Activated CD4-positive, alpha-beta T cell treated with anti-CD3 and anti-CD28 coated beads for 48 hours (primary cell): Measurements from ENCODE around the gene COMMD9.
"Not testable (repeated sequence)": the region's sequence is repeated elsewhere in the genome, so short reads cannot be mapped to it uniquely, and the experiment has no call there.

ENCODE experiments used
- DNase-seq: peaks from one replicate; pipeline ENCODE4 v3.0.0-alpha.2; 2020

COMMD9 gene

DNA sequence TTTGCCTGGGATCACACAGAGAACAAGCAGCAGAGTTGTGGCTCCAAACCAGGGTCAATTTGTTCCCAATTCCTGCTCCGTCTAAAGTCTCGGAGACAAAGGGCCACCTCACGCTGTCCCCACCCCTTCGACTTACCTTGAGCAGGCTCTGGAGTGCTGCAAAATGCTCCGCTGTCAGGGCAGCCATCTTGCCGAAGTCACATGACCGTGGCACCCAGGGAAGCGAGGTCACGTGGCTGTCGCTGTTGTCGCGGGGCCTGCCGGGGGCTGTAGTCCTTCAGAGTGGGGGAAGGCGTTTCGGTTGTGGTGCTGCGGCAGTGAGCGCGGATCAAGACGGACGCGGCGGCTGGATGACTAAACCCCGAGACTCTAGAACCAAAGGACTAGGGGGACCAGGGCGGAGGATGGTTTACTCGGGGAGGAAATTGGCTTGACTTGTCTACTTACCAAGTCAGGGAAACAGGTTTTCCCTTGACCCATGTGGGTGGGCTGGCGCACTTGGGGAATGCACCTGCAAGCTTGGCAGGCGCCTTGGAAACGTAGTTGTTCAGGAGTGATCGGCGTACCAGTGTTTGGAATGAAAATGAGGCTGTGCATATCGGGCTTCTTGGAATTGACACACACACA lies at the start of gene COMMD9:
Gene COMMD9, minus strand, starts transcription at position 199 of the 627 bp plus-strand sequence. Its CDS starts 12 bp downstream, at position 187.
- peak; percentile 97 for DNase-seq

DNA sequence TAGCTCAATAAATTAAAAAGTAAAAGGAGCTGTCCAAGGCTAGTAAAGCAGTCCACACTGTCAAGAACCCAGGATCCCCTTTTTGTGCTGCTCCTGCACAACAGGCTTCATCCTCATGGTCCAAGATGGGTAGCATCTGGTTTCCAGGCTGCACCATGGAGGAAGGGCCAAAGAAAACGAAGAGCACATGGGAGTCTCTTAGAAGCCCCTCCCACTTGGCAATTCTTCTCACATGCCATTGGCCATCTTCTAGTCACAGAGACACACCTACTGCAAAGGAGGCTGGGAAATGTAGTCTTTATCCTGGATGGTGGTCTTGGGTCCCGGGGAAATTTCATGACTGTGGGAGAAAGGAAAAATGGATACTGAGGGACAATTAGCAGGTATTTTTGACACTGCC lies 44.7 kb upstream of the COMMD9 start:
- DNase-seq: no peak

DNA sequence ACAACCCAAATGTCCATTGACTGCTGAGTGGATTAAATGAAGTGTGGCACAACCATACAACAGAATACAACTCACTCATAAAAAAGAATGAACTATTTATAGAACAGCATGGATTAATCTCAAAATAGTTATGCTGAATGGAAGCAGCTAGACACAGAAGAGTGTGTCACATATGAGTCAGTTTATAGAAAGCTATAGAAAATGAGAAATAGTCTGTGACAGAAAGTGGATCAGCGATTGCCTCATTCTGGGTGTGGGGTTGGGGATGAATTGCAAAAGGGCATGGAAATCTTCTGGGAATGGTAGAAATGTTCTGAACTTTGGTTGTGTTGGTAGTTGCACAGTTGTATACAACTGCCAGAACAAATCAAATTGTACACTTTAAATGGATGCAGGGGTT lies 44.2 kb upstream of the COMMD9 start:
- DNase-seq: no peak

DNA sequence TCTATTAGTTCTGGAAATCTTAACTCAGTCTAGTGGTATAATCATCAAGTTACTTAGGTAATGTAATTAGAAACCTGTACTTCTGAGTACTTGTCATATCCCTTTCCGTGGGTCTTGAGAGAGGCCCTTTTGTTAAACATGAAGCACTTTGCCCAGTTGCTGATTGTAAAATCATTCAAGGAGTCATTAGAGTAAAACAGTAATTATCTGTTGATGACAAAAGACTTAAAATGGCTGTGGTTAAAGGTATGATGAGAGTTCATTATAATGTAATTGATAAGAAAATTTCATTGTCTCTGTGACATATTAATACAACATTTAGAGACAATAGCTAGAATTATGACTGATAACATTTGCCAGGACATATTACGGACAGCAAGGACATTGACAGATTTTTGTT lies 41.2 kb upstream of the COMMD9 start:
- DNase-seq: no peak

DNA sequence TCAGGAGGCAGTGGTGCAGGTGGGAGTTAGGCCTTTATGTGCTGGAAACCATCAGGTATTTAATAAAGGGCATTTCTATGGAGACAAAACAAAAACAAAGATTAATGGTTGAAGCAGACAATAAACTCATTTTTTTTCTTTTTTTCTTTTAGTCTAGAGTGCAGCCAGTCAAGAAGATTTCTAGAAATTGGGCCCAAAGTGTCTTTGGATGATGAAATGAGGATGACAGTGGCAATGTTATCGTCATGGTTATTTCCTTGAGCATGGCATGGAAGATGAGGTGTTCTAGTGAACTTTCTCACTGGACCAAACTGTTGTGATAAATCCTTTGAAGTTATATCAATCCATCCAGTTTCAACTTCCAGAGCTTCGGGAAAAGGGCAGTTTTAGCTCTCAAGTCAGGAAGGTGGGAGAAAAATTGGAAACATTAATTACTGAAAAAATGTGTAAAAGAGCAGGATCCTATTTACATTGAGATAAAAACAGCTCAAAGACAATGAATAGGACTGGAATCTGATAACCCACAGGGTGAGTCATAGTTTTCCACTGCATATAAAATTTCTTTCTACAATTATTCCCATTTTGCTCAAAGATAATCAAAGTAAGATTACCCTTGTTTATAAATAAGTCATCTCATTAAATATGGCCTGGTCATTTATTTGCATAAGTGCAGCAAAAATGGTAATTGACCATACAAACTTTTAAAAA lies 39.9 kb upstream of the COMMD9 start:
- no peak for DNase-seq

DNA sequence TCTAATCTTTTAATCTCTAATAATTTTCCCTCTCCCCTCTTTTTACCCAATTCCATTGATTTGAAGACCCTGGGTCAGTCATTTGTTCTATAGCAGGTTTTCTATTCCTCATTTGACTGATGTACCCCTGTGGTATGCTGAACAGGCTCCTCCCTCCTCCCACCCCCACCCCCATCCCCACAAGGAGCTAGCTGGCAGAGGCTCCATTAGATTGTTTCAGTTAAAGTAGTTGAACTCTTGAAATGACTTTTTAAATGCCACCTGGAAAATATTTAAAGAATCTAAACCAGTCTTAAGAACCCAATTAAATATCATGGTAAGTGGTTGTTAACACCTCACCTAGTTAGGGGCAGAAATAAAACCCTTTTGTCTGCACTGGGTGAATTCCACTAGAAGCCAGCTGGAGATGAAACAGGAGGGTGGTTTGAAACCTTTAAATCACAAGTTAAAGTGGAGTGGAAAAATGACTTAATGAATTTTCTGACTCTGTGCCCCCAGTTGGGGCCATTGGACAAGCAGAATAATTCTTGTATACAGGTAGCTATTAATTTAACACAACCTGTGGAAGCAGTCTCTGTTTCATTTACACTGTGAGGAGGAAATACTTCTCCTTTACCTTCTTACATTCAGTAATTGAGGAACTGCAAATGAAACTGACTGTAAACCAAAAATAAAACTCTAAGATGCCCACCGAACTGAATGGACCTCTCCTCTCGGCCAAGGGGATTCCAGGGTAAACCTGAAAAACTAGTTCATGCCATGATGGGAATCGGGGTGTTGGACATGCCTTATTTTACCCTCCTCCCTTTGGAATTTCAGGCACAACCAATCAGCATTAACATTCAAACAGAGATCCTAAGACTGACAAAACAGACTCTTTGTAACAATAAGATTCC lies 37.5 kb upstream of the COMMD9 start:
- no peak for DNase-seq

DNA sequence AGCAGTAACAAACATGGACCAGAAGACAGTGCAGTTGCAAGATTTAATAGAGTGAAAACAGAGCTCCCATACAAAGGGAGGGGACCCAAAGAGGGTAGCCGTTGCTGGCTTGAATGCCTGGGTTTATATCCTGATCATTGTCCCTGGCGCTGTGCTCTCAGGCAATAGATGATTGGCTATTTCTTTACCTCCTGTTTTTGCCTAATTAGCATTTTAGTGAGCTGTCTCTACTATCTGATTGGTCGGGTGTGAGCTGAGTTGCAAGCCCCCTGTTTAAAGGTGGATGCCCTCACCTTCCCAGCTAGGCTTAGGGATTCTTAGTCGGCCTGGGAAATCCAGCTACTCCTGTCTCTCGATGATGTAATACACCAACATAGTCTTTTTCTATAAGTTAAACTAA lies 36.2 kb upstream of the COMMD9 start:
- not testable (repeated sequence) for DNase-seq

DNA sequence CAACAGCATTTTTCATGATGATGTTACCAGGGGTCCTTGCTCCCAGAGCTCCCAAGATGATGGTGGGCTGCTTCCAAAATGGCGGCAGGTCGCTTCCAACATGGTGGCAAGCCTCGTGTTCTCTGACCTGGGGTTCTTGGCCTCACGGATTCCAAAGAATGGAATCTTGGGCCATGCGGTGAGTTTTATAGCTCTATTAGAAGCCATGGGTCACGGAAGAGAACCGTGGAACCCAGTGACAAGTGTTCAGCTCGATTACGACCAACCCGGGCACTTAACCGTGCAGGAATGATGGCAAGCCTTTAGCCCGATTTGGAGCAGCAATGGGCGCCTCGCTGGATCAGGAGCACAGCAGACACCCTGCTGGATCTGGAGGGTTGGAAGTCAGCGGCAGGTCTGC lies 35.7 kb upstream of the COMMD9 start:
- not testable (repeated sequence) for DNase-seq

DNA sequence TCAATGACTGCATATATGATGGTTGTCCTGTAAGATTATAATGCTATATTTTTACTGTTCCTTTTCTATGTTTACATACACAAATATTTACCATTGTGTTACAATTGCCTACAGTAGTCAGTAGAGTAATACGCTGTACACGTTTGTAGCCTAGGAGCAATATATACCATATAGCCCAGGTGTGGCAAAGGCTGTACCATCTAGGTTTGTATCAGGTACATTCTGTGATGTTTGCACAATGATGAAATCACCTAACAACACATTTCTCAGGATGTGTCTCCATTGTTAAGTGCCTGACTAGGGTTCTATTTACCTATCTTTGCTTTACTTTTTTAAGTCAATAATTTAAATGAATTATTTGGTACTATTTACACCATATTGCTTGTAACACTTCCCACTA lies 28.8 kb upstream of the COMMD9 start:
- no peak for DNase-seq

DNA sequence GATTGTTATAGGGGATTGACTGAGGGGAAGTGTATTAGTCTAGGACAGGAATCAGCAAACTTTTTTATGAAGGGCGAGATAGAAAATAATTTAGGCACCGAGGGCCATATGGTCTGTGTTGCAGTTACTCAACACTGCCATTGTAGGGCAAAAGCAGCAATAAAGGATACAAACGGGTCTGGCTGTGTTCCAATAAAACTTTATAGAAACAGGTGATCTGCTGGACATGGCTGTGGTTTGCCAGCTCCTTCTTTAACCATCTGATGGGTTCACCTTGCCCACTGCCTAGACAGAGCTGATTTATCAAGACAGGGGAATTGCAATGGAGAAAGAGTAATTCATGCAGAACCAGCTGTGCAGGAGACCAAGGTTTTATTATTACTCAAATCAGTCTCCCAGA lies 26.8 kb upstream of the COMMD9 start:
- no peak for DNase-seq

DNA sequence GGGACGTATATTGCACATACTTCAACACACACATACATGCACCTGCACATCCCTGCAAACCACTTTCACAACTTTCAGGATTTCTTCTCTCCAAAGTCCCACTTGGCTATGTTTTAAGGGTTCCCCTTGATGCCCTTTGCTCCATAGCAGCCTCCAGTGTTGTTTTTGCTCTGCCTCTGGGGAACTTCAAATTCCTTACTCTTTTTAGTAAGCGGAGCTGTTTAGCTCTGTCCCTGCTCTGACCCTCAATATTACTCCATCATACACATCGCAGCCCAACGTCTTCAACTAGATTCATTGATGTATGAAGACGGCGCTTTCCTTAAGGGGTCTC lies 25.2 kb upstream of the COMMD9 start:
- no peak for DNase-seq

DNA sequence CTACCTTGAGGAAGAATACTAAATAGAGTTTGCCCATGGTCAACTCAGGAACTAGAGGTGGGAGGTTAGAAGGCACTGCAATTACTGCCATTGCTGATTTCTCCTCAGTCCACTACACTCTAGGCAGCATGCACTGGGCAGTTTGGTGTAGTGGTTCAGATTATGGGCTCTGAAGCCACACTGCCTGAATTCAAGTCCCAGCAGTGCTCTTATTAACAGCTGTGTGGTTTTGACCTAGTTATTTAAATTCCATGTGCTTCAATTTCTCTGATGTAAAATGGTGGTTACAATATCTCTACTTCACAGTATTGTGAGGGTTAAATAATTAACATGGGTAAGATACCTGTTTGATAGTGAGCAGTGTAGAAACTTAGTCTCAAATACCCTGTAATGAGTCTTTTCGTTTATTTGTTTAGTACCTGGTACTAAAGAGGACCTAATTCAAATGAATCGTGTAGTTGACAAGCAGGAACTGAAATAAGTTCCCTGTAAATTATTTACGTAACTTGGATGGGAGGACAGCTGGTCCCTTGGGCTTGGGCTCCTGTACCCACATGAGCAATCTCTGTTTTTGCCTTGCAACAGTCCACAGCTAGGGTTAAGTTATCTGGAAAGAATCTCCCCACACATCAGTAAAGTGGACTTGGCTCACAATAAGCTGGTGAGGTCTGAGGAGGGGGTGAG lies 24.7 kb upstream of the COMMD9 start:
- no peak for DNase-seq

DNA sequence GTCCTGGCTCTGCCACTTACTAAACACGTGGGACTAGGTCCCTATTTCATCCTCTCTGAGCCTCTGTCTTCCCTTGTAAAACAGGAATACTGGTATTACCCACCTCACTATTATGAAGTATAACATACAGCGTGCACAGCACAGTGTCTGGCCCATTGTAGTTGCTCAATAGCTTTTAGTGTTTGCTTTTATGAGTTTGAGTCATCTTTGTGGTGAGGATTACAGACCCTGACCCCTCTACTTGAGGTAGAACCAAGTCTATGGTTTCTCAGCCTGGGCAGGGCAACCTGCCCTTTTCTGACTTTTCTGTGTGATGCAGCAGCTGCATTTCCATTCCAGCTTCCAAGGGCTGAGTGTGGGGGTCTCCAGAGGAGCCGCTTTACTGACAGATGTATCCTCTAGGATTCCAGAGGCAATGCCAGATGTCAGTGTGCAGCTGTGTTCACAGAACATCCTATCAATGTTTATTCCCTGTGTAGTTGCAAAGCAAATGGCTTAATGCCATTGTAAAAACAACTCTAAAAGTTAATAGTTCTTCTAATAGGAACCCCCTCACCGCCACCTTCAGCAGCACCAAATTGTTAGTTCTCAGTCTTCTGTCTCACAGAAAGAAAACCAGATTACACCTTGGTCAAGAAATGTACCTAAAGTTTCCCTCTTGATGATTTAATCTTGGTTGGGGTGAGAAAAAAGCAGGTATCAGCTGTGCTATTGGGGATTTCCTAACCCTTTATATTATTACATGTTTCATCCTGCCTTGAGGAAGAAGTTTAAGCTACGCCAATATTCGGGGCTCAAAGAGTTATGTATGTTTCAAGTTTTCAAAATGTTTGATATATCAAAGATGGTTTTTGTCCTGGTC lies 23.6 kb upstream of the COMMD9 start:
- no peak for DNase-seq

DNA sequence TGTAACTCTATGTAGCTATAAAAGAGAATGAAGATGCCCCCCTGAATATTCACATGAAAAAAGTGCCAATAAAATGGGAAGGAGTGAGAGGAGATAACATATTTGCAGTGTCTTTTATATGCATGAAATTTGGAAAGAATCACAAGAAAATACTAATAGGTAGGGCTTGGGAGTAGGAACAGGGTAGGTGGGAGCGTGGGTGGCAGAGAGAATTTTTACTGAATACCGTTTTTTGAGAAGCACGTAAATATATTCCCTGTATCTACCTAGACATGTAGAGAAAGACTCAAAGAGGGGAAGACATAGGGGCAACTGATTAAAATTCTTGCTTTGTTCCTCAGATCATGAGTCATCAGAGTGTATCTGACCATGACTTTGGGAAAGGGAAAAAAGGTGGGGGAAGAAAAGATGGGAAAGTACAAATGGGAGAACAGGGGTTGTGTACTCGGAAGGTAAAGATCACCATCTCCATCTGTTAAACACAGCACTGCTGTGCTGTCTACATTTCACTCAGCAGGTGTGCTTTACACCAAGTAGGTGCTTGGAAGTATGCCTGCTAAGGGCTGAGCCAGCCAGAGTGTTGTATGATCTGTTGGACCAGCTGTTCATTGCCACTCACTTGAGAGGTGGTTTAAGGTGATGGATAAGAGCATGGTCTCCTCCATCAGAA lies 22.8 kb upstream of the COMMD9 start:
- no peak for DNase-seq

DNA sequence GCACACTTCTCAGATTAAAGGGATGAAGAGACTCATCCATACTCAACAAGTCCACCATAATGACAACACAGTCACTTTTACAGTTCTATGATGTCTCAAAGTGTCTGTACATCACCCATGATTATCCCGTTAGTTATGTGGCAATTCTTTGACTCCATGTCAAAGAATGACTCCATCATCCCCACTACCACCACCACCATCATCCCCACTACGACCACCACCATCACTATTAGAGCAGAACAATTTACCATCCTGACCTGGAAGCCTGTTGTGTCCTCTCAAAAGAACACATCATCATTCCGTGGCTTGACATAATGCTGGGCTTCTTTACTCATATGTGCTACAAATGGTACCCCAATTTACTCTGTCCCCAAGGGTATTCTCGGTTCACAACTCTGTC lies 20.6 kb upstream of the COMMD9 start:
- no peak for DNase-seq

DNA sequence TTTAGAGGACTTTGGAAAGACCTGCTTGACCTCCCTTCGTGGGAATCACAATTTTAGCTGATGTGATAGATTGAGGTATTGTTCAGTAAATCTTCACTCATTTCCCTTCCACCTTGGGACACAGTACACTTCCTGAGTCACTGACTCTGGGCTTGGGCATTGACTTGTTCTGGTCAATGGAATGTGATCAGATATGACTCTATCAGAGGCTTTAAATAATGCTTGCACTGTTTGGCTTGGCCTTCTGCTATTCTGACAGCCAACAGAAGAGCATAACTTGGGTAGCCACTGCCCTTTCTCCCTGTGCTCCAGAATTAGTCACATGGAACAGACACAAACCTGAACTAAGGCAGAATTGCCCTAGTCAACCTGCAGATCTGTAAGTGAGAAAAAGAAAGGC lies 19.4 kb upstream of the COMMD9 start:
- no peak for DNase-seq

DNA sequence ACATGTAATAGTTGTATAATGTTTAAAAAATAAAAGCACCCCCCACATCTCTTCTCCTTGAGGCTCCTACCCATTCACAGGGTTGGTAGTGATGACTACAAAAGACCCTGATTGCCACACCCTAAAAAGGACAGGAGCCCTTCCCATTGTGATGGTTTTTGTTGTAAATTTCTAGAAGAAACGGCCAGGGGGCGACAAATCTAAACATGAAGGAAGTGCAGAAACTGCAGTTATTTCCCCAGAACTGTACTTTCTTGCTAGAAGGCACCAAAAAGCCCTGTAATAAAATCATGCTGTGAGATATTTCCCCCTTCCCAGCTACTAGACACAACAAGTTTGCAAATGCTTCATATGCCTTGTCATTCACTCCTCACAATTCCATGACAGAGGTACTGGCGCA lies 17.7 kb upstream of the COMMD9 start:
- peak; percentile 14 for DNase-seq

DNA sequence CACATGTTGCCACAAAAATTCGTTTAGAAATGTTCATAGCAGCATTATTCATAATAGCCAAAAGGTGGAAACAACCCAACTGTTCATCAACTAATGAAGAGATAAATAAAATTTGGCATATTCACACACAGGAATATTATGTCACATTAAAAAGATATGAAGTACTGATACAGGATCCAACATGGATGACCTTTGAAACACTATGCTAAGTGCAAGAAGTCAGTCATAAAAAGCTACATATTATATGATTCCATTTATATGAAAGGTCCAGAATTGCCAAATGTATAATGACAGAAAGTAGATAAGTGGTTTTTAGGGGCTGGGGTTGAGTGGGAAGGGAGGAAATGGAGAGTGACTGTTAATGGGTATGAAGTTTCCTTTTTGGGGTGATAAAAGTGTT lies 15.8 kb upstream of the COMMD9 start:
- DNase-seq: no peak

DNA sequence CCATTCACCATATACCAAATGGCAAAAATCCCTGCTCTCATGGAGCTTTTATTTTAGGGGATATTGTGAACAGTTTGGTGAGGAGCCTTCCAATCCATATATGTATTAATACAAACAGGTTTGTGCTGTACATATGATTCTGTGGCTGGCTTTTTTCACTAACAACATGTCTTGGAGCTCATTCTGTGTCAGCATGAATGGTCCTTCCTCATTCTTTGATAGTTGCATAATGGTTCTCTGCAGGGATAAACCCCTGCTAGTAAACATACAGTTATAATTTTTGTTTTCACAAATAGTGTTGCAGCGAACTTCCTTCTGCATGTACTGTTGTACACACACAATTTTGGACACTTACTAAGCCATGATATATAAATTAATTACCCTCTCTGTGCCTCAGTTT lies 15.1 kb upstream of the COMMD9 start:
- DNase-seq: no peak

DNA sequence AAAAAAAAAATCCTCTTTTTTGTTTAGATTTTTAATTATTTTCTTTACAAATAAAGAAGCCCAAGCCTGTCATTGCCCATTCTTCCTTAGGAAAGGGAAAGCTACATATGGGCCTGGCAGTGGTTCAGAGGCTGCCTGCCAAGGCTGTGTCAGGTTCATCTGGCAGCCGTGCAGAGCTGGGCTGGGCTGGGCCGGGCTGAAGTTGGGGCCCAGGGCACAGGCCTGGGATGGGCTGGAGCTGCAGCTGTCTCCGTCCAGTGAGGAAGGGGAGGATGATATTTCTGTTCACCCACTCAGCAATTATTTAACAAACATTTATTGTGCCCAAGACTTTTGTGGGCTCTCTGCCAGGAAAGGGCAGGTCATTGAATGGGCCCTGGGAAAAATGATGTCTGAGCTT lies 11.4 kb upstream of the COMMD9 start:
- DNase-seq: no peak

DNA sequence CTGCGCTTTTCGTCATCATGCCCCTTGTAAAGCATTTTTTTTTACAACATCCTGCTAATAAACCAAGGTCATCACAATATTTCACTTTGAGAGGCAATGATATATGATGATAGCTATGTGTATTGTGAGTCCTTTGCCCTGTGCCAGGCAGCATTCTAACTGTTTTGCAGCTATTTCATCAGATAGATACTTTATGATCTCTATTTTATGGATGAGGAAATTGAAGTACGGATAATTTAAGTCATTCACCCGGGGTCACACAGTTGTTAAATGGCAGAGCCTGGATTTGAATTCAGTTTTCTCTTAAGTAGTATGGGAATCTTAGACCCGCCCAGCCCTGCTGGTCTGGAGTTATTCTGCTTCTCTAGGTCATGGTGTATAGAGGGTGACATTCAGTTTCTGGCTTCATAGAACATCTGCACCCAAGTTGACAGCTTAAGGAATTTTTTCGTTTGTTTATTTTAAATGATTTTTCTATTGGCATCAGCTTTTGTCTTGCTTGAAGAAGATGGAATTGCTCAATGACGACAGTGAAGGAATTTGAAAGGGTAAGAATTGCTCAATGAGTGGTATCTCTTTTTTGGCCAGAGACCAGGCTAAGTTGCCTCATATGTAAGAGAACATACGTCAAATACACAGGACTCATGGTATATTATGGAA lies 7.8 kb upstream of the COMMD9 start:
- DNase-seq: no peak
